ENCODE measurements around the gene SH3GL1.

SH3GL1 gene

GRCh38 chr19:4378886-4379285, 21.5 kb downstream of the SH3GL1 start:
- FAIRE-seq = no peak
- DNase-seq (ENCODE audit: insufficient read length, low spot score) = no peak

GRCh38 chr19:4376991-4377781, 23.2 kb downstream of the SH3GL1 start:
- DNase-seq (ENCODE audit: insufficient read length, low spot score) (no peak), FAIRE-seq (no peak)

GRCh38 chr19:4376671-4376990, 23.7 kb downstream of the SH3GL1 start:
- no peak for DNase-seq (ENCODE audit: insufficient read length, low spot score)
- FAIRE-seq = no peak

GRCh38 chr19:4376028-4376670, 24.2 kb downstream of the SH3GL1 start:
- DNase-seq (ENCODE audit: insufficient read length, low spot score) (no peak), FAIRE-seq (no peak)

GRCh38 chr19:4375164-4376027, 25.0 kb downstream of the SH3GL1 start:
- no peak for DNase-seq (ENCODE audit: insufficient read length, low spot score)
- no peak for FAIRE-seq

GRCh38 chr19:4374498-4375163, 25.7 kb downstream of the SH3GL1 start:
- peak; percentile 46 for FAIRE-seq
- DNase-seq (ENCODE audit: insufficient read length, low spot score) = peak; percentile 71

GRCh38 chr19:4373601-4374497, 26.5 kb downstream of the SH3GL1 start:
- DNase-seq (ENCODE audit: insufficient read length, low spot score) = no peak
- no peak for FAIRE-seq

- FAIRE-seq = no peak
Measured at GRCh38 chr19:4373013-4373367, 27.4 kb downstream of the SH3GL1 start.

GRCh38 chr19:4372165-4373012, 28.0 kb downstream of the SH3GL1 start:
- FAIRE-seq (no peak), DNase-seq (ENCODE audit: insufficient read length, low spot score) (no peak)

More at GRCh38 chr19:4373013-4373367, 27.4 kb downstream of the SH3GL1 start:
- no peak for DNase-seq (ENCODE audit: insufficient read length, low spot score)

GRCh38 chr19:4371247-4372164, 28.8 kb downstream of the SH3GL1 start:
- DNase-seq (ENCODE audit: insufficient read length, low spot score) (no peak), FAIRE-seq (no peak)

- FAIRE-seq (no peak), DNase-seq (ENCODE audit: insufficient read length, low spot score) (no peak)
Measured at GRCh38 chr19:4370418-4371041, 29.8 kb downstream of the SH3GL1 start.

- FAIRE-seq (no peak), DNase-seq (ENCODE audit: insufficient read length, low spot score) (no peak)
Measured at GRCh38 chr19:4369888-4370260, 30.5 kb downstream of the SH3GL1 start.

GRCh38 chr19:4369109-4369887, 31.0 kb downstream of the SH3GL1 start:
- DNase-seq (ENCODE audit: insufficient read length, low spot score) (no peak), FAIRE-seq (no peak)

GRCh38 chr19:4368128-4368820, 32.1 kb downstream of the SH3GL1 start:
- FAIRE-seq (no peak), DNase-seq (ENCODE audit: insufficient read length, low spot score) (no peak)

GRCh38 chr19:4367781-4368127, 32.6 kb downstream of the SH3GL1 start:
- FAIRE-seq (no peak), DNase-seq (ENCODE audit: insufficient read length, low spot score) (no peak)

- FAIRE-seq (no peak), DNase-seq (ENCODE audit: insufficient read length, low spot score) (no peak)
Measured at GRCh38 chr19:4367336-4367723, 33.0 kb downstream of the SH3GL1 start.

Data from HTR-8/SVneo (cell line).